GM19025 (cell line): ENCODE results near the gene GTSE1.

Experiments
- ATAC-seq: cut with Tn5 transposase; IDR thresholded peaks from one replicate; pipeline ENCODE4 v1.9.1; 2021; ENCODE audit warnings: mild to moderate bottlenecking, low read depth, moderate library complexity; ENCODE audit not compliant: unreplicated experiment

The GTSE1 gene

DNA sequence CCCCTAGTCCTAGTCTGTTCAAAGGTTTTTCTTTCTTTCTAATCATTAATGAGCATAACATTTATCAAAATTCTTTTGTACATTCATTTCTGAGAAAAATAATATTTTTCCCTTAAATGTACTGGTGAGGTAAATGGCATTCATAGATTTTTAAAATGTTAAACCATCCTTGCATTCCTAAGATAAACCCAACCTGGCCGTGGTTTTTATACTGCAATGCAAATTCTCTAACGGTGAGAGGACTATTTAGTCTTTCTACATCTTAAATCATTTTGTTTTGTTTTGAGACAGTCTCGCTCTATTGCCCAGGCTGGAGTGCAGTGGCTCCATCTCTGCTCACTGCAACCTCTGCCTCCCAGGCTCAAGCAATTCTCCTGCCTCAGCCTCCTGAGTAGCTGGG, 79.4 kb downstream of the GTSE1 start:
- no peak for ATAC-seq

DNA sequence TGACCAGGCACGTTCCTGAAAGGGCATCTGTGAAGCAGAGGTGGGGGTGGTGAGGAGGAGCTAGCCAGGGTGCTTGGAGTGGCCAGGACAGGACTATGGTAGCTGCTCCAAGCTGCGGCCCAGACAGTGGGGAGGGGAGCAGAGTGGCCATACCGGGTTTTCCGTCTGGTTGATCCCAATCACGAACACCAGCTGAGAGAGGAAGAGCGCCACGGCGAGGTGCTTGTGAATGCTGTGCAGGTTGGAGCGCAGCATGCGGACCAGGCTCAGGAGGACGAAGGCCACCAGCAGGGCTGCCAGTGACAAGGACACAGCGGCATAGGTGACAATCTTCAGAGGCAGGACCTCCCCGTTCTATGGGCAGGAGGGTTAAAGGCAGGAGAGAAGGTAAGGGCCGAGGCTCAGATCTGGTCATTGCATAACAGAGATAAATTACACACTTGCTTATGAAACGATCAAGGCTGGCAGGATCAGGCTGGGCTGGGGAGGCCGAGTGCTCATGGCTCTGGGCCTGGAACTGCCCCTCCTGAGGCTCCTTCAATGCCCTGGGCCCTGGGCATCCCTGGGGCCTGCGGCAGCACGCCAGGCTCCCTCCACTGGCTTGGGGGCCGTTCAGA, 80.3 kb downstream of the GTSE1 start:
- no peak for ATAC-seq

DNA sequence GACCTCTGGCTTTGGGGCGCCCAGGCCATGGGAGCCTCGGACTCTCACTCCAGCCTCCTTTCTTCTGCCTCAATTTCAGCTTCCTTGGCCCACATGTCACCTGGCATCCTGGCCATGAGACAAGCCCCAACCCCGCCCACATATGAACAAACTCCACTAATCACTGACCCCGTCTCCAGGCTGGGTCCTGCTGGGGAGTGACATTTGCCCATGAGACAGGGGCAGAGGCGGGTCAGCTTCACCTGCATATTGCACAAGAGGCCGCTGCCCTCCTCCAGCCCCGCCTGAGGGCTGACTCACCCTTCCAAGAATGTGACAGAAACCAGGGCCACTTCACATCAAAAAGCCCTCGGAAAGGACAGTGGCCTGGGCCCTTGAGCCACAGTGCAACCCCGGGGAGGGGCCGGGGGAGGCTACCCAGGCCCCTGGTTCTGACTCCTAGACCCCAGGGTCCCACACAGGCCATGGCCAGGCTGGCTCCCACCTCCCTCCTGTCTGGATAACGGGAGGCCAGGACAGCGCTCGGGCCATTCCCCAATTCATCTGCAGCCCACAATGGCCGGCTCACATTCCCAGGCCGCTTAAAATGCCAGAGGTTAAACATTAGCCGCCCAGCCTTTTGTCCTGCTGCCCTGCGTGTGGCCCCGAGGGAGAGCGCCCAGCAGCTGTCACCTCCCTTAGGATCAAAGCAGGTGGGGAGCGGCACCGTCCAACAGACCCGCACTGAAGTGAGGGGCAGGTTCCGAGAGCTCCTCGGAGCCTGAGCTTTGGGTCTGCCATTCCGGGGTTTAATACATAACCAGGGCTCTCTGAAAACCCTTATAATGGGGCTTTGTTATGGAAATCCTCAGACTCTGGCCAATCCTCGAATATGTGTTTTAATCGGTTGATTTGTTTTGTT, 81.1 kb downstream of the GTSE1 start:
- ATAC-seq, result no peak

DNA sequence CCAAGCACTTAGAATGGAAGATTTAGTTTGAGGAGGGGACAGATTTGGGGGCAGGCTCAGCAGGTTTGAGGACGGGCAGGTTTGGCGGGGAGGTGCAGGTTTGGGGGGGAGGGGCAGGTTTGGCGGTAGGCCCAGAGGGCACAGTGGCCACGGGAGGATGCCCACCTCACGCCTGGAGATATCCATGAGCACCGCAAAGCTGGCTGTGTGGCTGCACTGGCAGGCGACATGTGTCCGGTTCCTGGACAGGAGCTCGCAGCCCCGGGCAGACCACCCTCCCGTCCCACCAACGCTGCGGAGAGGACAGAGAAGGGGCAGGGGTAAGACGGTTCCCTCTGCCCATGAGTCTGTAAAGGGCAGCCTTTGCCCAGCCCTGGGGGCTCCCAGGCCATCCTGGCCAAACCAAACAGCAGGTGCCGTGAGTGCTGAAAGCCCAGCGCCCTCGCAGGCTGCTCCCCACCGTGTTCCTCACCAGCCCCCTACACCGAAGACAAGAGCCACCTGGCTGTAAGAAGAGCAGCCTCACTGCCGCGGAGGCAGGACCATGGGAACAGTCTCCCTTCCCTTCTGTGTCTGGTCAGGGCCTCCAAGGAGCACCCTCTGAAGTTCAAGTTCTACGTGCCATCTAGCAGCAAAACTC, 81.9 kb downstream of the GTSE1 start:
- ATAC-seq, result no peak

DNA sequence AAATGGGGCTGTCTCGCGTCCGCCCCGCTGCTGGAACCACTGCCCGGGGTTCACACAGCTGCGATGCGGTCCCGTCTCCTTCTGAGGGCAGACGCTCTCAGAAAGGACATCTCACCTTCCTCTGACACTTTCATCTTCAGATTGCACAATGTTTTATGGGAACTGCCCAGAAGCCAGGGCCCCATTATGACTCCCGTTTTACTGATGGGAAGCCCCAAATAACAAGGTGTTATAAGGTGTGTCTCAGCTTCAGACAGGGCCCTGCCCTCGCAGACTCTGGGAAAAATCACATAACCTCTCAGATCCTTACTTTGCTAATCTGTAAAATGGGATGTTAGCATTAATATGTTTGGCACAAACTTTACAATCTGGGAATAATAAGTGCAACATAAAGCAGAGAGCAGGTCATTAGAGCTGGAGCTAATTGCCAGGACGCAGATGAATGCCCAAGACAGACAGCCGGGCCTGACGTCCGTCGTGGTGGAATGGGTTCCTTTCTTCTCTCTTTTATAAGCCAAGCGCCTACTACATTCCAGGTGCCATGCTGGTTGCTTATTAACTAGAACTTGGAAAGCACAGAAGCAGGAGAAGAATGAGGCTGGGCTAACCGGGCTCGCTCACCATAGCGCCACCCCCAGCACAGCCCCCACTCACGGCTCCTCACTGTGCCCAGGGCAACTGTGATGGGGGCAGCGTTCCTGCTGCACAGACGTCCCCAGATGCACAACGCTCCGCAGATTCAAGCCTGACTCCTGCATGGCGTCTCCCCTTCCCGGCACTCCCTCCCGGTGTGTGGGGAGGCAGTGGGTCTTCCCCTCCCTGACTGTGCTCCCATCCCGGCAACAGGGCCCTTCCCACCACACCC, 82.6 kb downstream of the GTSE1 start:
- ATAC-seq, result no peak

DNA sequence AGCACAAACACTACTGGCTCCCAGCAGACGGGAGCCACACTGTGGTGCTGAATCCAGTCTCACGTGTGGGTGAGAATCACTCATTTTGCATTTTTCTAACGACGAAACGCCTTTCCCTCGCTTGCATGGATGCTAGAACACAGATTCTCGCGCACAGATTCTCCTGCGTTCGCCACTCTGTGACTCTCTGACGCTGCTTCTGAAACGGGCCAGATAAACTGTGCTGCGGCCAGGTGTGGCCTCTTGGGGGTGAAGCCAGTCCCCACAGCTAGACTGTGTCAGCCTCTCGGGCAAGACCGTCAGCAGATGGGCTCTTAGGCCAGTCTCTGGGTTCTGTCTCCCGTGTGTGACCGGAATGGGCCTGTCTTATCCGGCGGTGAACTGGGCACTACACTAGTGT, 83.4 kb downstream of the GTSE1 start:
- ATAC-seq, result no peak
